GM03348 (cell line): Measurements from ENCODE around the gene KRT6A.
"Not testable (repeated sequence)": the region's sequence is repeated elsewhere in the genome, so short reads cannot be mapped to it uniquely, and the experiment has no call there.

Experiments
- DNase-seq: peaks from one replicate; pipeline ENCODE4 v3.0.0; 2012; ENCODE audit warnings: low spot score

The KRT6A gene

GRCh38 chr12:52464897-52465296 is 28.2 kb downstream of the KRT6A start:
- no peak for DNase-seq

- DNase-seq = no peak
These were observed 31.4 kb downstream of the KRT6A start for GRCh38 chr12:52461693-52462092.

- DNase-seq = no peak
These were observed 34.2 kb downstream of the KRT6A start for GRCh38 chr12:52458861-52459260.

GRCh38 chr12:52455821-52456220 is 37.2 kb downstream of the KRT6A start:
- no peak for DNase-seq

GRCh38 chr12:52454411-52455201 is 38.5 kb downstream of the KRT6A start:
- DNase-seq = no peak

GRCh38 chr12:52452101-52452500 is 41.0 kb downstream of the KRT6A start, which contains the start of gene KRT6B:
Gene KRT6B, minus strand, starts transcription at chr12:52452146. Its CDS starts 68 bp downstream, at chr12:52452078.
- DNase-seq = no peak

- no peak for DNase-seq
These were observed 44.8 kb downstream of the KRT6A start for GRCh38 chr12:52448228-52448627.

GRCh38 chr12:52447196-52447595 is 45.9 kb downstream of the KRT6A start:
- DNase-seq = not testable (repeated sequence)

GRCh38 chr12:52446367-52447045 is 46.6 kb downstream of the KRT6A start:
- no peak for DNase-seq

- DNase-seq = no peak
These were observed 47.2 kb downstream of the KRT6A start for GRCh38 chr12:52445876-52446275.

GRCh38 chr12:52444647-52445595 is 48.1 kb downstream of the KRT6A start:
- DNase-seq = no peak

- DNase-seq = no peak
These were observed 49.1 kb downstream of the KRT6A start for GRCh38 chr12:52443966-52444365.

GRCh38 chr12:52442600-52443061 is 50.4 kb downstream of the KRT6A start:
- peak; percentile 80 for DNase-seq

GRCh38 chr12:52441320-52441911 is 51.6 kb downstream of the KRT6A start:
- no peak for DNase-seq

GRCh38 chr12:52440821-52441319 is 52.2 kb downstream of the KRT6A start:
- DNase-seq = peak; percentile 59

GRCh38 chr12:52439845-52440244 is 53.2 kb downstream of the KRT6A start:
- DNase-seq = no peak

- DNase-seq = no peak
These were observed 53.6 kb downstream of the KRT6A start for GRCh38 chr12:52439420-52439819.

GRCh38 chr12:52438305-52439301 is 54.5 kb downstream of the KRT6A start:
- no peak for DNase-seq

- DNase-seq = no peak
These were observed 55.5 kb downstream of the KRT6A start for GRCh38 chr12:52437508-52437907.
